Bone marrow (tissue), 2 donors: ENCODE results near the gene ZKSCAN5.

ENCODE experiments used
- DNase-seq, 2 donors: peaks; one replicate each; lab custom pipeline; 2025; lab: John Stamatoyannopoulos, UW

The ZKSCAN5 gene

DNA sequence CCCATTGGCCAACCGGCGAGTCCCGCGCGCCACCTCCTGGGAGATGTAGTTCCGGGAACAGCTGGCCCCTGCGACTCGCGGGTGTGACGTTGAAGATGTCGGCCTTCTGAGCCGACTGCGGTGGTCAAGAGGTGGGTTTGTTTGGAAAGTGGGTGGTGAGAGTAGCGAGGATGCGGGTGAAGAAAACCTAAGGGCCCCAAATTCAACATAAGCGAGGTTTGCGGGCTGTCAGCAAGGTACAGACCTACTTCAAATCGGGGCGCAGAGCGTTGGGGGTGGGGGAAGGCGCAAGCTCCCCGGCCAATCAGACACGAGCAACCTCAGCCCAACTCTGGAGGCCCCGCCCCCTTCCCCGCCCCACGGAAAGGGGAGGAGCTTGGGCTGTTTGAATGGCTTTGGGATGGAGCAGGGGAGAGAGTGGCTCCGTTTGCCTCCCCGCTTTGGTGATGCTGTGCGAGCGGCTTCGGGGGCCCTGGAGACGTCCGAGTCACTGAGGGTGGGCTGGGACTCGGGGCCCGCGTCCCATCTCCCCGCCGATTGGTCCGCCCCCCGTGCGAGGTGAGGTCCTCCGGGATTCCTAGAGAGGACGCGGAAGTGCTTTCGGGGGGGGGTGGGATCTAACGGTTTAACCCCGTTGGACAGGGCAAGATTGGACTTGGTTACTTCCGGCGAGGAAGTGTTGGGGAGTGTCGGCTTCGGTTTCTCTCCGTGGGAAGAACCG is at the start of gene ZKSCAN5:
ZKSCAN5 (plus strand) TSS at position 60 of the 721 bp plus-strand sequence. CDS start 1,383 bp downstream, outside the sequence.
- peak; percentile 96 to 100 for DNase-seq

DNA sequence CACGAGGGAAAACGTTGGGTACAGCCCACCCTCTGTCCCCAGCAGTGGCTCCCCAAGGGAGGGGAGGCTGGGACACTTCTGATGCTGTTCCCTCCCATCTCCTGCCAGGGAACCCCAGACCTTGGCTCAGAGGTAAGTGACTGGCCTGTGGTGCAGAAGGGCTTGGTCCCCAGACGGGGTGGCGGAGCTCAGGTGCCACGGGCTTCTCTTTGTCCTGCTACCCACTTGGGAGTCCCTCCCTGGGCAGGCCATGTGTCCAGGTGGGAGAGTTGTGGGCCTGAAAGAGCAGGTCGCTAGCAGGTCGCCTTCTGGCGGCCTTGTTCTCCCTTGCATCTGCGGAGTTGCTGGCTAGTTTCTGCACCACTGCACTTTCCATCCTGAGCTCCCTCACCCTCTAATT is 48.6 kb upstream of the ZKSCAN5 start:
- no peak for DNase-seq

DNA sequence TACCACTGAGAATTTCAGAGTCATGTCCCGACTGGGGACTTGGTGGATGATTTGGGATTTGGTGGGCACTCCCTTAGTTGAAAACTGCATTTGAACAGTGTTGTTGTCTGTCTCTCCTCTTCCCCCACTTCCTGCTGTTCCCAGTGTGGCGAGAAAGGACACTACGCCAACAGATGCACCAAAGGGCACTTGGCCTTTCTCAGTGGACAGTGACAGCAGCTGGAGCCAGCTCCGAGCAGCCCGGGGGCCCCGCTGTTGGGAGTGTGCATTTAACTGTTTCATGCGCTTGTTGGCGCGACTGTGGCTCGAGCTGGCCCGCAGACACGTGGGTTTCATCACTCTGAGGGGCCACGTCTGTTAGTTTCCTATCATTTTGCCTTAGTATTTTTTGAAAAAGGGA is 48.2 kb upstream of the ZKSCAN5 start:
- DNase-seq, result no peak

DNA sequence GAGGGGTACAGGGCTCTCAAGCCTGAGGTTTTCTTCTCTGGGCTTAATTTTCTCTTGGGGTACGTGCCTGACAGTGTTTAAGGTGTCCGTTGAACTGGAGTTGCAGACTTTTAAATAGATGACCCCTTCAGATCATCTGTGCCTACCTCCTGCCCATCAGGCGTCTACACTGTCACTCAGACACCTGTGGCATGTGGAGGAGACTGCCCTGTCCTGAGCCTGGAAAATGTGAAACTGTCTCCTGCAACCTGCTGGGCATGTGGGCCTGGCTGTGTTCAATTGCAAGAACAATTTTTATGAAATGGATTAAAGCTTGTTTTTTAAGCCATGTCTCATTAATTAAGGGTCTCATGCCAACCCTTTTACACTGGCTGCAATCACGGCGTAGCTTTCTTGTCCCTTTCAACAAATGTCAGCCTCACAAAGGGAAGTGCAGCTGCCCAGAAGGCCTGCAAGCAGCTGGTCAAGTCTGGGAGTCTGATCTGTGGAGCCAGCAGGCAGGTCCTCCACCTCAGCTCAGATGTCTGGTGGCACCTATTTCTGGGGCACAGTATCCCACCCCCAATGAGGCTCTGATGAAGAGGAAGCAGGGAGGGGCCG is 47.3 kb upstream of the ZKSCAN5 start:
- no peak for DNase-seq

DNA sequence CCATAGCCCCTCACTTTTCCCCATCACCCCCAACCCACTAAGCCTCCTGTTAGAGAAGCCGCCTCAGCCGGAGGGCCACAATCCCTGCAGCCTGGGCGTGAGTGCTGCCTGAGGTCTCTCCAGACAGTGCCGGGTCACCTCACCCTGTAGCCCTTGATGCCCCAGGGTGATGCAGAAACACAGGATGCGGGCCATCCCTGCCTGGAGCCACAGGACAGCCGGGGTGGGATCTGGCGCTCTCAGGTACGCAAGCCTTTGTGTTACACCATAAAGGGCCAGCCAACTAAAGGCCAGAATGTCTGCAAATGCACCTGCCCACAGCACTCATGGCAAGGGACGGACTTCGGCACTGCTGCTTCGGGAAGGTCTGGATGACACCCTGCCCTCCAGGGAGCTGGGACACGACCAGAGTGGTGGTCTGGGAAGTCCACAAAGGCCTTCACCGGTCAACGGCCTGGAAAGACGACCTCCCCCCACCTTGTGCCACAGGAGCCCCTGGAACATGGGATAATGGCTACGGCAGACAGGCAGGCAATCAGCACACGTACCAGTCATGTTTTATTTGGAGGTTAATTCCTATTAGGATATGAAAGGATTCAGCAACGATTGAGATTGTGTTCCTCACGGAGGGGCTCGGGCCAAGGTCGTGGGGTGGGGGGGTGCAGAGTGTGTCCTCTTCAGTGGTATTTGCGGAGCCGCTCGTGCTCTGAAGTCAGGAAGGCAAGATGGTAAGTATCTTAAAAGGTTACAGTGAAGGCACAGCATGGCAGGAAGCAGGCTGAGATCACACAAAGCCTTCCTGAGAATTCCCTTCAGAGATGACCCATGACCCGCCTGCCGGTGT is 46.6 kb upstream of the ZKSCAN5 start:
- DNase-seq, result no peak

DNA sequence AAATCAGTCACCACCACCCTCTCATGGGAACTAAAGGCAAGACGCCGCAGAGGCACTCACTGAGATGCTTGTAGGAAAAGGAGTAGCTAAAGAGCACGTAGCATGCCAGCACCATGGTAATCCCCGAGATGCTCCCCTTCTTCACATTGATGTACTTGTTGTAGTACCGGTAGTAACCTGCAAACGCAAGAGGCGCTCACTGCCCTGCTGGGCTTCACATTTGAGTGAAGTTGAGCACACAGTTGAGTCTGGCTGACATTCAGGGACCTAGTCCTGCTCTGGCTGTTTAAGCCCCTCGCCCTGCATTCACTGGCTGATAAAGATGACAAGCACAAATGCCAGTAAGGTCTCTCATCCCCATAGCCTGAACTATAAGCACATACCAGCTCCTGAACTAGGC is 45.4 kb upstream of the ZKSCAN5 start:
- no peak for DNase-seq

DNA sequence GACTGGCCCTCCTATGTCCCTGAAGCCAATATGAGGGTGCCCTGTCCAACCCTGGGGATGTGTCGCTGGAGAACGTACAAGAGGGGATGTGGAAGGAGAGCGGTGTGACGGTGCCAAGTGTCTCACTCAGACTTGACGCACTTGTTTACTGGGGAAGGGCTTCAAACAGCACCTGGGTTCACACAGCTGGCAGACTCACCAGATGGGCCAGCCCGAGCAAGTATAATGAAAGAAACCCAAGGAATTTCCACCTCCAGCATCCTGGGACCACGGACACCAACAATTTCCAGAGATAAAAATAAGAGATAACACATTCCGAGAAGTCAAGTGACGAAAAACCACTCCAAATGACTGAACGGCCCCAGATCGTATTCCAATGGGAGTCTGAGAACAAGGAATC is 43.8 kb upstream of the ZKSCAN5 start:
- no peak for DNase-seq

DNA sequence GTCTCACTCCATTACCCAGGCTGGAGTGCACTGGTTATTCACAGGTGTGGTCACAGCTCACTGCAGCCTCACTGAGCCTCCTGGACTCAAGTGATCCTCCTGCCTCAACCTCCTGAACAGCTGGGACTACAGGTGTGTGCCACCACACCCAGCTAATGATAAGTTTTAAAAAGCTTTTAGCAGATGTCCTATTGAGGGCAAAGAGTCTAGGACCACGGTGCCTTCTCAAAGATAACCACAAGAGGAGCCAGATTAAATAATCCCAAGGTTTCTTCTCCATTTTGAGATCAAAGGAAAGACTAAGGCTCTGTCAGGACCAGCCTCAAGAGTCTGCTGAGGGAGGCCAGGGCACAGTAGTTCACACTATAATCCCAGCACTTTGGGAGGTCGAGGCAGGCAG is 43.2 kb upstream of the ZKSCAN5 start:
- no peak for DNase-seq

DNA sequence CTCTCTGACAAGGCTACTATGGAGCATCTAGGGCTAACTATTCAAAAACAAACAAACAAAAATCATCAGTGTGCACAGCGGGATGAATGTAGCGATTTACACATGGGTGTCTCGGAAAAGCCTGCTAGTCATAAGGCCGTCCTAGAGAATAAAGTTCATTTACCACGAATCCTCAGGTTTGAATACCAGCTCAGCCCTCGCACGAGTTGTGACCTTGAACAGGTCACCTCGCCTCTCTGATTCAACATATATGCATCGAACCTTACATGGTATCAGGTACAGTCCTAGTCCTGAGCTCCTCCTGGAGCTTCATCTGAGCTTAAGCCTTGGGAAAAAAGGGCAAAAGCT is 39.1 kb upstream of the ZKSCAN5 start:
- DNase-seq, result no peak

DNA sequence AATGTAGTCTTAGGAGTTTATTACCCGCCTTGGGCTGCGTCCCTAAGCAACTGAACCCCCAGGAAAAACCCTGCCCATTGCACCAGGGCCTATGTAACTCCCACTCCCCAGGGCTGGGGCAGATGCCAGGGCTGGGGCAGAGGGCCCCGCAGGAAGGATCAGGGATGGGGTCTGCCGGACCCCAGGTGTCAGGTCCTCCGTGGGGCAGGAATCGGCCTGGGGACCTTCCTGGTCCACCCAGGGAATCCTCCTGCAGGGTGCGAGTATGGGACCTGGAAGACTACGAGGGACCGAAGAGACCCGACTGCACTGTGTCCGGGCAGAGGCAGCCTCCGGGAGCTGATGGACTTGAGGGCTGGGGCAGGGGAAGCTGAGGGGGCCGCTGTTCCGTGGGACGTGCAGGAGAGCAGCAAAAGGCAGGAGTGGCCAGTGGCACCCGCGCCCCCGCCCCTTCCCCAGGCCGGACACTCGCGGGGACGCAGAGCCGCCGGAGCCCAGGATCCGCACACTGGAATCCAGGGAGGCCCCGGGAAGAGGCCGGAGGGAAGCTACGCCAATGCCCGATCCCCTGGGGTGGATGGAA is 36.0 kb upstream of the ZKSCAN5 start:
- DNase-seq, result no peak

DNA sequence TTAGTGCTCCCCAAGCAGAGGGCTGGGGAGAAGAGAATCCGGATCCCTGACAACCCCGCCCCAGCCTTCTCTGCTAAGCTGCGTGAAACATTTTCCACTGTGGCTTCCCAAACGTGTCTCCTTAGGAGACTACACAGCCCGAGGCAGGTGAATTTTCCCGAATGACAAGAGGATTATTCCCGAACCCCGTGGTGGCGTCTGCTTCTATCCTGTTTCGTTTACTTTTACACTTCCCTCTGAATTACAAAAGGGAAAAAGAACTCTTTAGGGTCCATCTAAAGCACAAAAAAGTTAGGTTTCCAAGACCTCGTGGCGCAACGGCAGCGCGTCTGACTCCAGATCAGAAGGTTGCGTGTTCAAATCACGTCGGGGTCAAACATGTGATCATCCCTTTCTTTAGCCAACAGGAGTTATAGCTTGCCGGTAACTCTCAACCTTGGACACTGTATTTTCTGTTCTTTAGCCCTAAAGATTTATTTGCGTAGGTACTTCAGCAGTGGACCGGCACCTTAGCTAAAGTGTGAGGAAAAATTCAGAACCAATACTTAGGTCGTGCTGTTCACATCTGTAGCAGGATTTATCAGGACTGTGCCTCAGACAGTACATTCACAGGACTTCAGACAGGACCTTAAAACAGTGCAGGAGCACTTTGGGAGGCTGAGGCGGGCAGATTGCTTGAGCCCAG is 34.9 kb upstream of the ZKSCAN5 start:
- no peak for DNase-seq

DNA sequence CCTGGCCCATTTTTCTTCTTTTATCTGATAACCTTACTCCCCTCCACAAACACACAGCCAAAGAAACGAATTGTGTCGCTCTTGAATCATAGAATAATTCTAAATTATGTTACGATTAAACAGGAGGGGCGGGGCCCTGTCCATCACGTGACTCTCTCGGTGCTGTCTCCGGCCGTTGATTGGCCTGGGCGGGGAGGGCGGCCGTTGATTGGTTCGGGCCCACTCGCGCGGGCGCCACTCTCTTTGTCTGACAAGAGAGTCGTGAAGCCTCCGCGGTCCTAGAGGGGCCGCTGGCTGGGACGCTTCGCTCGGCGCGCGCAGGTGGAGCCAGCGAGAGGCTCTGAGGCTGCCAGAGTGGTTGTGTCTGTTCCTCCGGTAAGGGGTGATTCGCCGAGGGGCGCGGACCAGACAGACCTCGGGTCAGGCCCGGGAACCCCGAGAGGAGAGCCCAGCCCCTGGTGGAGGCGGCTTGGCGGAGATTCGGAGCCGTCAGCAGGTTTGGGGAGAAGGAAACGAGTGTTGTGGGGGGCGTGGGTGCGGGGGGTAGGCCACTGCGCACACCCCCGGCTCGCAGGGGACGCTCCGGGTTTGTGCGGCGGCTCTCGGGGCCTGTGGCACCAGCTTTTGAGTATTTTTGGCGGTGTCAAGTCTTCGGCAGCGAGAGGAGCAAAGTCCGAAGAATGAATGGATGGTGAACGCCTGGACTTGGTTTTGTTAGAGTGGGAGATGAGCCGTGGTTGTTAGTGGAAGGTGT is 31.7 kb upstream of the ZKSCAN5 start, which contains the start of gene ZNF789:
ZNF789 (plus strand) TSS at position 330 of the 754 bp plus-strand sequence. CDS start 3,567 bp downstream, outside the sequence.
- DNase-seq, result peak; percentile 70 to 91

DNA sequence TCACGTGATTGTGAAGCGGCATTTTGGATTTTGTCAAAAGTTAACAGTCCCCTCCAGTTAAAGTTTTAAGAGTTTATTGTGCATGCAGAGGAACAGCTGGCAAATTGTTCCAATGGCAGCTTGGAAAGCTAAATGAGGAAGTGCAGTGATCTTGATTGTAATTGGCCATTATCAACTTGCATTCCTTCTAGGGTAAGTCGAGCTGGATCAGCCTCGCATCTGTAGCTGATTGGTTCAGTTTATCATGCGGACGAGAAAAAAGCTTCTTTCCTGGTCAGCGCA is 31.2 kb upstream of the ZKSCAN5 start:
- DNase-seq, result peak in 1 of 2 donors; percentile 49

DNA sequence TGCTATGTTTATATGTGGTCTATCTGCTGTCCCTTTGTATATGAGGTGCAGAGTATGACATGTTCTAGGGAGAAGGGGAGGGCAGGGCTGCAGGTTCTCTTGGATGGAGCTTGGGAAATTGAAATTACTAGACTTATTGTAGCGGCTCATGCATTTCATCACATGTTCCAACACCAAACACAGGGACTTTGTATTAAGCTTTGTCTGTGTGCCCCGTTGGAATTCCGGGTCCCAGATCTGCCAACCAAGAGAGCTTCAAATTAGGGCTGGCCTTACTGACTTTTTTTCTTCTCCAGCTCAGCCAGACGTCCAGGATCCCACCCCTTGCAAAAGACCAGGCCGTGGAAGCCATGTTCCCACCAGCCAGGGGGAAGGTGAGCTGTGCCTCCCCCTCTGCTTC is 28.4 kb upstream of the ZKSCAN5 start:
- DNase-seq, result no peak

DNA sequence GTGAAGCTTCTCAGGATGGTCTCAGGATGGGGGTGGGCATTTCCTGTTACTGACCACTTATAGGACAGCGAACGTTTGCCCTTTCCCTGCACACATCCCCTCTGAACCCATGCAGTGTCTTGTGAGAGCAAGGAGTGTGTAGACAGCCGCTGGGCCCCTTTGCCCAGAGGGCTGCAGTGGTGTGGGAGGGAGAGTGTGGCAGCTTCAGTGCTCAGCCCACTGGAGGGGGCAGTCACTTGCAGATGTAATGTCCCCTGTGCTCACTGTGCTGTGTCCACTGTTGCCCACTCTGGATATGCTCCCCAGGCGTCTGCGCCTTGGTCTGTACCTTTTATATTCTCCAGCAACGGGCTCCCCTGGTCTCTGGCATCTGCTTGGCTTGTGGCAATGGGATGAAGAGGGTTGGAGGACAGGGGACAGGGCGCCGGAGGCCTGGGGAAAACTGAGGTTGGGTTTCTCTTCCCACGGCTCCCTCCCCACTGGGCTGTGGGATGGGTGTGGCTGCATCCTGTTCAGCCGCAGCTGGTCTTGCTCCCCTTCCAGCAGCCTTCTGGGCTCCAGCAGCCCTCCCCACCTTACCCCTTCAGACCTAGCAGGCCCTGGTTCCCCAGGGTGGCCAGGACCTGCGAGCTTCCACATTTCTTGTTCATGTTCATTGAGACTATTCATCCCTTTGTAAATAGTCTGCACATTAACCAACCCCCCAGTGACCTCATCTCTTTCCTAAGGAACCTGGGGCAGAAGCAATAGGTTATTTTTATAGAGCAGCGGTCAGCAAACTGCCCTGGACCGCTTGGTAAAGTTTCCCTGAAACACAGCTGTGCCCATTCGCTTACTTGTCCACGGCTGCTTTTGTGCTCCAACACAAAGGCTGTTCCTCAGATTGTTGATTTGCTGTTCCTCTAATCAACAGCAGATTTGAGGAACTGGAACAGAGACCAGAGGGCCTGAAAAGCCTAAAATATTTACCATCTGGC is 25.7 kb upstream of the ZKSCAN5 start:
- DNase-seq, result no peak

DNA sequence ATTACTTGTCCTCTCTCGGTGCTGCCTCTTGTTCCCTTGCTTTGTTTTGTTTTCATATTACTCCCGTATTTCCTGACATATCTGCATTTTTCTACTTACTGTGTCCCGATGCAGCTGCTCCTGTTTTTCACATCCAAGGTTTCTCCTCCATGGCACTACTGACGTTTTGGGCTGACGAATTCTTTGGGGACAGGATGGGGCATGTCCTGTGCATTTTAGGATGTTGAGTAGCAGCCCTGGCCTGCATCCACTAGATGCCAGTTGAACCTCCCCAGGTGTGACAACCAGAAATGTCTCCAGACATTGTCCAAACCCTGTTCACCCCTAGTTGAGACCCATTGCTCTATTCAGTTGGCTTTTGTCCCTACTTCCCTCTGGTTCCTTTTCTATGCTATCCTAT is 19.4 kb upstream of the ZKSCAN5 start:
- DNase-seq, result no peak

DNA sequence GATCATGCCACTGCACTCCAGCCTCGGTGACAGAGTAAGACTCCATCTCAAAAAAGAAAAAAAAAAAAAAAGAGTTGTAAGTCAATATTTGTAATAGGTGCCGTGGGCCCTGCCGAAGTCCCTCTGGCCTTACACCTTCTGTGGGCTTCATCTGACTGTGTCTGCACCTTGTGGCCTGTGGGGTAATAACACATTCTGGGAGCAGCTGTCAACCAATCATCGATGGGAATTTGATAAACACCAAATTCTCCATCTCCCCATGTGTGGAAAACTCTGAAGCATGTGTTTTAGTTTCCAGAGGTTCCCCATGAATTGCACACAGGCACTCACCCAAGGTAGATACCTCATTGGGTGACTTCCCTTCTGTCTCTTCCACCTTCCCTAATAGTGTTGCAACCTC is 15.2 kb upstream of the ZKSCAN5 start:
- DNase-seq, result no peak

DNA sequence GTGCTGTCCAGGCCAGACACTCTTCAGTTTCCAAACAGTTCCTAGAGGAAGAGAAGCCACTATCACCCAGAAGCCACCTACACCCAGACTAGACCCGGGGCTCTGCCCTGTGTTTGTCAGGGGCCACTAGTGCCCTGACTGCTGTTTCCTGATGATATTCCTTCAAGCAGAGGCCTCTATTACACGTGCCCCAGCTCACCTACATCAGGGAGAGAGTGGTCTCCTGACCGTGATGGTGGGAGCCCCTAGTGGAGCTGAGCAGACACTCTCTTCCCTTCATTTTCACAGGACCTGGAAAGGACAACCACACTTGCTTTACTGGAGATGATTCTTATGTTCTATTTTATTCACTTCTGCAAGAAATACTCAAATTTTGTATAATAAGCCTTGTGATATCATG is 13.6 kb upstream of the ZKSCAN5 start:
- no peak for DNase-seq

DNA sequence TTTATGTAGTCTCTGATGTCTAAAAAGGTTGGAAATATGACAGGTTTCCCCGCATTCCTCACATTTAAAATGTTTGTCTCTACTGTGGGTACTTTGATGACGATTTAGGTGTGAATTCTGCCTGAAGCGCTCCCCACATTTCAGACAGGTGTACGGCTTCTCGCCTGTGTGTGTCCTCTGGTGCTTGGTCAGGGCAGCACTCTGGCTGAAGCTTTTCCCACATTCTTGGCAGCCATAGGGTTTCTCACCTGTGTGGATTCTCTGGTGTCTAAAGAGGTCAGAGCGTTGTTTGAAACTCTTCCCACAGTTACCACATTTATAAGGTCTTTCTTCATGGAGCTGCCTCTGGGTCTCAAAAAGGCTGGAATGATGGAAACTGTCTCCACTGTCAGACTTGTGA is 10.6 kb upstream of the ZKSCAN5 start:
- DNase-seq, result no peak
